Activated CD4-positive, alpha-beta T cell treated with anti-CD3 and anti-CD28 coated beads, Interleukin-2, Interleukin-4, amounts not matched to agents 100 ng/mL and 50 ng/mL, durations not matched to agents 16 hours and 8 hours (primary cell): ENCODE results near the gene REPIN1.

Experiments
- DNase-seq: peaks from one replicate; pipeline ENCODE4 v3.0.0-alpha.2; 2020; ENCODE audit warnings: low spot score

Gene REPIN1

DNA sequence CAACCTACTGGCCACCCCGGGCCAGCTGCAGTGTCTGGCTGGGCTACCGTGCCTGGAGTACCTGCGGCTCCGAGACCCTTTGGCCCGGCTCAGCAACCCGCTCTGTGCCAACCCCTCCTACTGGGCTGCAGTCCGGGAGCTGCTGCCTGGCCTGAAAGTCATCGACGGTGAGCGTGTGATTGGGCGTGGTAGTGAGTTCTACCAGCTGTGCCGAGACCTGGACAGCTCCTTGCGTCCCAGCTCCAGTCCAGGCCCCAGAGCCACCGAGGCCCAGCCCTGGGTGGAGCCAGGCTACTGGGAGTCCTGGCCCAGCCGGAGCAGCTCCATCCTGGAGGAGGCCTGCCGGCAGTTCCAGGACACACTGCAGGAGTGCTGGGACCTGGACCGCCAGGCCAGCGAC lies 31.4 kb upstream of the REPIN1 start:
- no peak for DNase-seq

DNA sequence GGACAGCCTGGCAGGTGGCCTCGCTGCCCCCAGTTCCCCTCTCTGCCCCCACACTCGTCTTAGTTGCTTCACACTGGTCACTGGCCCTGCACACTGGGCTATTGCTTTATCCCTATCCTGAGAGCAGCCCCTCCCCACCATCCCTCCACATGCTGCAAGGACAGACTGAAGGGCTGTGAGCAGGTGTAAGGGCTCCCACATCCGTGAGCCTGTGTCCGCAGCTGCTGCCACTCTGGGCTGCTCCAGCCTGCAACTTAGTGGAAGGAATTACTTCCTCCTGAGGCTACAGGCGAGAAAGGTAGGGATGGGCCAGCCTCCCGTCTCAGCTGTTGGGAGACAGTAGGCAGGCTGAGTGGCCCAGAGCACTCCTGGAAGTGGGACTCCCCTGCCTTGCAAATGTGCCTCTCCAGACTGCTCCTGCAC lies 31.0 kb upstream of the REPIN1 start:
- DNase-seq, result no peak

DNA sequence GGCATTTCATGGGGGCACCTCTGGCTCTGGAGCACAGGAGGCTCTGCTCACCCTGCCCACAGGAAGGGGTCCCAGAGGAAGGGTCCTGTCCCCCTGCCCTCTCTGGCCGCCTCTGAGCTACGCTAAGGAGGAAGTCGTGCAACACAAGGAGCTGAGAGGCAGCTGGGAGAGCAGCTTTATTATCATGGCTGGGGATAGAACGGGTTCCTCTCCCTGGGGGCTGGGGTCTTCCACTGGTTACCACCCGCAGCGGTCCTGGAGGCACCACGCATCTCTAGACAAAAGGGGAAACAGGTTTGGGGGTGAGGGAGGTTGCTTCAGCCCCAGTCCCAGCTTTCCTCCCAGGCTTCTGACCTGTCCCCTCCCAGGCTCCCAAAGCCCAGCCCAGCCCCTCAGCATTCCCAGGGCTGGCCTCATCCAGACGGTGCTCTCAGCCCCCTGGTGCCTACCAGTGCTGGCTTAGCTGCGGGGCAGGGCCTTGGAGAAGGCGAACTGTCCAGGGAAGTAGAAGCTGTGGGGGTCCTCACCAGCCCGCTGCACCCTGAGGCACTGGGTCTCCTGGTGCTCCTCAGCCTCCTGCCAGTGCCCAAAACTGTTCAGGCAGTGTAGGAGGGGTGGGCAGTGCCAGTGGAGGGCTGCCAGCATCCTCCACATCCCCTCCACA lies 30.3 kb upstream of the REPIN1 start:
- no peak for DNase-seq

DNA sequence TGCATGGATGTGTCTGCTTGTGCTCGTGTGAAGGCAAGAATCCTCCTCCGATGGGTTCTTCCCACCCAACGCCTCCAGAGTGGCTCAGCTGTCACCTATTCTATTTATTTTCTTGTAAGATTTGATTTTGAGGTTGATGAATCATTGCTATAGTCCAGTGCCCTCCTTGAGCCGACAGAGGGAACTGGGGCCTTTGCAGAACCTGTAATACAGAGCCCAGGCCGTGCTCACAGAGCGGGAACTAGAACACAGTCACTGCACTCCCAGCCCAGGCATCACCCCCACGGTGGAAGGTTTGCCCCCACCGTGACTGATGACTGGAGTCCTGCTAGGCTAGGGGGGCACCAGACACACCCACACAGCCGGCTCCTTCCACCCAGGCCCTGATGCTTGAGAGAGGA lies 29.2 kb upstream of the REPIN1 start:
- DNase-seq, result no peak

DNA sequence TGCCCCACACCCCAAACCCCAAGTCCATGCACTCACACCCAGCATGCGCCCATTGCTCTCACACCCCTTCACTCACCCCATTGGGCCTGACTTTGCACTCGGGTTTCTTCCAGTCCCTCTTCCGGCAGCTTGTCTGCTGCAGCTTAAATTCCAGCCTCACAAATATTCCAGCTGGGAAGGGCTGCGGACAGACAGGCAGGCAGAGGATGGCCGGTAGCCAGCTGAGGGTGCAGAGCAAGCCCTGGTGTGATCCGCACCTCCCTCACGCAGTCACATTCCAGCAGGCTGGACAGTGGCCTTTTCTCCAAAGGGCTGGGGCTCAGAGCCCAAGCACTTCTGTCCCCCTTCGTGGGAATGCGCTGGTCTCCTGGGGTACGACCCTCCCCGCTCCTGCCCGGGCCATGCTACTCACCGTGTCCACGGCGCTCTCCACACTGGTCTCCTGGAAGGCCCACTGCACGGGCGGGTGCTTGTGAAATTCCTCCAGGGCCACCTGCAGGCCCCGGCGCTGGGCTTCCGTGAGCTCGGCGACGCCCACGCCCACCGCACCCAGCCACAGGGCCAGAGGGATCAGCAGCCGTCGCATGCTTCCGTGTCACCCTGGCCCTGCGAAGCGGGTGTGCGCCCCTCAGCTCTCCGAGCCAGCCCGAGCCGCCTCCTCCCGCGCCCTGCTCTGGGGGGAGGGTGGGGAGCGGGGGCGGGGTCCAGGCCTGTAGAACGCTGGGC lies 28.4 kb upstream of the REPIN1 start:
- DNase-seq, result no peak

DNA sequence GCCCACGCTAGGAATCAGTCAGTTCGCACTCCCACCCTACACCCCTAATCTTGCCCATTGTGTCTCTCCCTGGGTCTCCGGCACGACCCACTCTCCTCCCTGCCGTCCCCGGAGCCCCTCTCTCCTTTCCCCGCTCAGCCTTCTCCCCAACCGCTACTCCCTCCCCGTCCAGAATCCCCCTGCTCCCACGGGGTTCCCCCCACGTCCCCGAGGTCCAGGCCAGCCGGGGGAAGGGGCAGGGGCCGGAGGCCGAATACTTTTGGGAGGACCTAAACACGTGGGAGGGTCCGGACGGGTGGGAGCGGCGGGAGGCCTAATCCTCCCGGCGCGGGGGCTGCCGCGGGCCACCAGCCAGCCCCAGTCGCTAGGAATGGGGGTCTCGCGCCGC lies 27.8 kb upstream of the REPIN1 start:
- DNase-seq, result no peak

DNA sequence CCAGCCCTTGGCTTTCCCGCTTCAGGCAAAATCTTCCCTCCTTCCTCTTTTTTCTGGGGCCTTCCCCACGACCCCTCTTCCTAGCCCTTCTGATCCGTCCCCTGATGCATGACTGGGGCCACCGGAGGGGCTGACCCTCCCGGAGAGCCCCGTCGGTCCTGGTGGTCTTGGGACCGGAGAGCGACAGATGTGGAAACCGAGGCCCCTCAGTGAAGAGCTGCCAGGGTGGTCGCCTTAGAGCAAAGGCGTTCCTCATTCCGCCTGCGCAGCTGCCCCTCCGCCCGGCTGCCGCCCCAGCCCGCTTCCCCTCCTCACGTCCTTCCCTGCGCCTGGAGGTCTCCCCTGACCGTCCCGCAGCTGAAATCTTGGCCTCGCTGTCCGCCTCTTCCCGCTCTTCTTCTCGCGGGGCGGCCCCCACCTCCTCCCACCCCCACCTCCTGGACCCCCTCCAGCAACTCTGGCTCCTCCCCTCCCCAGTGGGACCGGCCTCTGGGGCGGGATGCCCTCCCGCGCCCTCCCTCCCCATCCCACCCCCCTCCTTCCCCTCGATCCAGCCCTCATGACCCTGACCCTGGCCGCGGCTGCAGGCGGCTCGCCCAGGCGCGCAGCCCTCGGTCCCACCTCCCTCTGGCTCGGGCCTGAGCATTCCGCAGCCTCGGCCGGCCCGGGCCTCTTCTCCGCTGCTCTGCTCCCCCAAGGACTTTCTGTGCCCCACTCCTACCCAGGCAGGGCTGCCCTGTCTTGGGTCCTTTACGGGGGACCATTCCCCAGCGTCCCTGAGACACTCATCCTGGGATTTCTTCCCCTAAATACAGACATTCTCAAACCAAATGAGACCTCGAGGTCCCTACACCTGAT lies 27.1 kb upstream of the REPIN1 start, which contains the start of gene RARRES2:
Gene RARRES2 (minus strand): TSS at position 367 of the 858 bp plus-strand sequence. CDS start 1,020 bp downstream, outside the sequence.
- DNase-seq, result no peak

DNA sequence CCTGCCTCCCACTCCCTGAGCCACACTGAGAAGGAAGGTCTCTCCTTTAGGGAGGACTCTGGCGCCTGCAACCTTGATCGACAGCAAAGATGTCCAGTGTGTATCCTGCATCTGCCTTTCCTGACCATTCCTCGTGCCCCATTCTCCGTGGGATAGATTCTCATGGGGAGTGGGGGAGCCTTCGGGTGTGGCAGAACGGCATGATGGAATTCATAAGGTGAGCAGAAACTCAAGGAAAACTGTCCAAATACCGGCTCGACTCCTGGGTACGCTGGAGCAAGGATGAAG lies 26.6 kb upstream of the REPIN1 start:
- no peak for DNase-seq

DNA sequence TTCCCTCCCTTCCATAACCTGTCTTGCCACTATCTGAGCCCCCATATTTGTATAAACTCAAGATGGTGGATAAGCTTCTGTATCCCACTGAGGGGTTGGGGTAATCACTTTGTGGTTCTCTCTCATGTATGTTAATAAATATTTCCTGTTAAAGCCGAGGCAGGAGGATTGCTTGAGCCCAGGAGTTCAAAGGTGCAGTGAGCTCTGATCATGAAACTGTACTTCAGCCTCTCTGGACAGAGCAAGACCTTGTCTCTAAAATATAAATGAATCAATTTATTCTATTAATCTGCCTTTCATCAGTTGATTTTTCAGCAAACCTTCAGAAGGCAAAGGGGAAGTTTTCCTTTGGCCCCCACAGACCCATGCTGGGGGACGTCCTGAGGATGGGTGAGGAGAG lies 25.4 kb upstream of the REPIN1 start:
- DNase-seq, result no peak

DNA sequence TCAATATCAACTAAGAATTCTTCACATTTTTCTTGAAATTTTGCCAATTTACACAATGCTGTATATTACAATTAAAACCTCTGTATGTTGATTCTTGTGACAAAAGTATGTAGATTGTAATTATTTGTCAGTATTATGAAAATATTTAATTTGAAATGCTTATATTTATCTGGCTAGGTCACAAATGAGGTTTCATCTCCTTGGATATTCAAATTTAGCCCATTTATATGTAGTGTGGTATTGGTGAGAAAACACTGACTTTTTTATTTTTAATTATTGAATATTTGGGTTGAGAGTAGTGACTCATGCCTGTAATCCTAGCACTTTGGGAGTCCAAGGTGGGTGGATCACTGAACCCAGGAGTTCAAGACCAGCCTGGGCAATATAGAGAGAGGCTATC lies 24.3 kb upstream of the REPIN1 start:
- DNase-seq, result no peak

DNA sequence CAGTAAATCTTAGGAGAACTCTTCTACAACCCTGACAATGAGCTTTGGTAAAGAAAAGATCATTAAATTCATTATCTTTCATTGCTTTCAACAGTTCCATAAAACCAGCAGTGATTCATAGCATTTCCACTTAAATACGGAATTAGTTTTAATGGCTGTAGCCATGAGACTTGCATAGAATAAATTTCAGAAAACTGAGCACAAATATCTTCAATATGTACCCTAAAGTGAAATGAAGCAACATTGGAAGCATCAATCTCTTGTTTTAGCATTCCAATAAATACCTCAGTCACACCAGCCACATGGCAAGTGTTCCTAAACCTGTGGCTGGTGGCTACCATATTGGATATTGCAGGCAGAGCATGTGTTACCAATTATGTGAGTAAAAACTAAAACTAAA lies 23.6 kb upstream of the REPIN1 start:
- no peak for DNase-seq

DNA sequence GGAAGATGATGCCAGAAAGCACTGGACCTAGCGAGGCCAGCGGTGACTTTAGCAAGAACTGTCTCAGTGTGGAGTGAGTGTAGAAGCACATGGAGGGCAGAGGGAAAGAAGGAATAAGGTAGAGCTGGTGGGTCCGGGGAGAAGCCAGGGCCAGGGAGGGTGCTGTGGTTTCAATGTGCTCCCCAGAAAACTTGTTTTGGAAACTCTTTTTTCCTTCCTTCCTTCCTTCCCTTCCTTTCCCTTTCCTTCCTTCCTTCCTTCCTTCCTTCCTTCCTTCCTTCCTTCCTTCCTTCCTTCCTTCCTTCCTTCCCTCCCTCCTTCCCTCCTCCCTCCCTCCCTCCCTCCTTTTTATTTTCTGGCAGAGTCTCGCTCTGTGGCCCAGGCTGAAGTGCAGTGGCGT lies 21.7 kb upstream of the REPIN1 start:
- no peak for DNase-seq

DNA sequence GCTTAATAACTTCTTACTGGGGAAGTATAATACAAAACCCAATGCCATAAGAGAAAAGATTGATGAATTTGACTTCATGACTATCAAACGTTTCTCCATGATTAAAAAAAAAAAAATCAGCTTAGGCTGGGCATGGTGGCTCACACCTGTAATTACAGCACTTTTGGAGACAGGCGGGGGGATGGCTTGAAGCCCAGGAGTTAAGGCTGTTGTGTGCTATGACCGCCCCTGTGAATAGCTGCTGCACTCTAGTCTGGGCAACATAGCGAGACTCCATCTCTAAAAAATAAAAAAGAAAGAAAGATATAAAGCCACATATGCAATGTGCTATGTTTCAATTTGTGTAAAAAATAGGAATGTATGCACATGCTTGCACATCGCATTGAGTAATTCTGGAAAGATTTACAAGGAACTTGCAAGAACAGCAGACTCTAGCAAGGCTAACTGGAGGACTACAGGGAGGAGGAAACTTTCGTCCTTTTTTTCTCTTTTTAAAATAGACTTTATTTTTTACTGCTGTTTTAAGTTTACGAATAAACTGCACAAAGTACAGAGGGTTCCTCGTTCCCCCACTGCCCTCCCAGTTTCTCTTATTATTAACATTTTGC lies 16.9 kb upstream of the REPIN1 start:
- no peak for DNase-seq

DNA sequence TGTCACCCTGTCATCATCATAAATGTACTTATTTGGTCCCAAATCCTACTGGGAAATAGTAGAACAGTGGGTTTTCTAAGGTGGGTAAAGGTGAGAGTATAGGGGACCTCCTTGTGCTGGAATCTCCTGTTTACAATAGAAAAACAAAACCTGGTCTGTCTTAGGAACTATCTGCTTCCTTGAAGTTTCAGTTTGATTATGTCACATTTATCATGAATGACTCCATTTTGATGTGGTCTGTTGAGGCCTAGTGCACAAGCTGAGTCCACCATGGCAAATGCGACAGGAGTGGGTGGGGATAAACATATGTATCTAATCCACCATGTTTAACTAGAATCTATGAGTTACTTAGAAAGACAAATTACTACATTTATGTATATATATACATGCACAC lies 13.0 kb upstream of the REPIN1 start:
- no peak for DNase-seq

DNA sequence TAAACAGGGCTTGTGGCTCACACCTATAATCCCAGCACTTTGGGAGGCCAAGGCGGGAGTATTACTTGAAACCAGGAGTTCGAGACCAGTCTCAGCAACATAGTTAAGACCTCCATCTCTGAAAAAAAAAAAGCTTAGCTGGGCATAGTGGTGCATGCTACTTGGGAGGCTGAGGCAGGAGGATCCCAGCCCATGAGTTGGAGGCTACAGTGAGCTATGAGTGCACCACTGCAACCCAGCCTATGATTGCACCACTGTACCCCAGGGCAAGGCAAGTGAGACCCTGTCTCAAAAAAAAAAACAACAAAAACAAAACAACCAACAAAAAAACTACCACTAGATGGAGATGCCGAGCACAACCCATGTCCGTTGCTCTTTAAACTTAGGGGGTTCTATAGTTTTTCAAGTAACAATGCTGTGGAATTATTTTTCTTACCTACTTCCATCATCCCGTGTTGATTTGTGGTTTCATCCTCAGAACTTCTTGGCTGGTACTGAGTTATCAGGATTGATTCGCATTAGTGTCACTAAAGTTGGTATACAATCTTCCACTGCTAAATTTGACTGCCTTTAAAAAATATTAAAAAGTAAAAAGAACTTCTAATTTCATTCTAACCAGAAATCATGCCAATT lies 12.2 kb upstream of the REPIN1 start:
- no peak for DNase-seq

DNA sequence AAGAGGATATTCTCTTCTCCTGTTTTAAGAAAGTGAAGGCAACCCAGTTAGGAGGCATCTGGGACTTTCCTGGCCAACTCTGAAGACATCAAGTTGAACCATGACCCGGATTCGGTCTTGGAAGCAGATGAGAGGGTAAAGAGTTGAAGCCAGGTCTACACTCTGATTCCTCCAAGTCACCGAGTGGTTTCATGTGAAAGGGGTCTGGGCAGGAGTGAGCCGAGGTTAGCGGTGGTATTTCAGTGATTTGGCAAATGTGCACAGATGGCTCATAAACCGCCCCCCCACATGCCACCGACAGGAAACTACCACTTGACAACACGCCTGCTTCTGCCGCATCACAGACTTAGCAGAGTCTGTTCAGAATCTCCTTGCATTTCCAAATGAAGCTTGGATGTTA lies 11.4 kb upstream of the REPIN1 start:
- no peak for DNase-seq

DNA sequence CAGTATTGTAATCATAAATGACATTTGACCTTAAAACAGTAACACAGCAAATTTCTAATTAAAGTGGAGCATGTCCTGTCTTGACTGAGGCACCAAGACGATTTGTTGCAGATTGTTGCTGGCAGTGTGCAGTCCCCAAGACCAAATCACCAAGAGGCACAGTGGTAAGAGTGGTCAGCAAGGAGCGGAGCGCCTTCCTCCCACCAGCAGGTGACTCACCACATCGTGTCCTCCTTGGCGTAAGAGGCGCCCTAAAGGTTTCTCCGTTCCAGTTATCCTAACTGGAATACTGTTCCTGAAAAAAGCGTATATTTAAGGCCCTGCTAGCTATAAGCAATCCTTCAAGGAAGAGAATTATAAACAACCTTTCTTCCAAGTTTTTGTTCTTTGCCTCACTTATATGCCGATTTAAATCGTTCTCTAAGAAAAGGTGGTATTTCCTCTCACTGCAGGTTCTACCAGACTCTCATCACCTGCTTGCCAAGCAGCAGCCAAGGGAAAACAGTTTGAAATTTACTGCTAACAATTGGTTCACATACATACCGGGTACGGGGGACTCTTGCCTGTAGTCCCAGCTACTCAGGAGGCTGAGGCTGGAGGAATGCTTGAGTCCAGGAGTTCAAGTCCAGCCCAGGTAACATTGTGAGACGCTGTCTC lies 10.7 kb upstream of the REPIN1 start:
- DNase-seq, result no peak

DNA sequence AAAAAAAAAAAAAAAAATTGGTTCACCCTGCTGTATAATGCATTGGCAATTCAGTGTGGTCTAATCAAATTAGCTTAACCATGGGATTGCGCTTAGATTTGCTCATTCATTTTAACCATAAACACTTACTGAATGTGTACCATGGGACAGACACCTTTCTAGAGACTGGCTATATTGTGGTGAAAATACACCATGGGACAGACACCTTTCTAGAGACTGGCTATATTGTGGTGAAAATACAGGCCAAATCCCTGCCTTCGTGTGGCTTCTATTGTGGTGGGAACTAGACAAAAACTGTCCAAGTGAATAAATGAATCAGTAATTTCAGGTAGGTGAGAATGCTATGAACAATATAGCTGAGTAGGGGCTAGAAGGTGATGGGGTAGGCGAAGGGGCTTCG lies 10.2 kb upstream of the REPIN1 start:
- DNase-seq, result no peak

DNA sequence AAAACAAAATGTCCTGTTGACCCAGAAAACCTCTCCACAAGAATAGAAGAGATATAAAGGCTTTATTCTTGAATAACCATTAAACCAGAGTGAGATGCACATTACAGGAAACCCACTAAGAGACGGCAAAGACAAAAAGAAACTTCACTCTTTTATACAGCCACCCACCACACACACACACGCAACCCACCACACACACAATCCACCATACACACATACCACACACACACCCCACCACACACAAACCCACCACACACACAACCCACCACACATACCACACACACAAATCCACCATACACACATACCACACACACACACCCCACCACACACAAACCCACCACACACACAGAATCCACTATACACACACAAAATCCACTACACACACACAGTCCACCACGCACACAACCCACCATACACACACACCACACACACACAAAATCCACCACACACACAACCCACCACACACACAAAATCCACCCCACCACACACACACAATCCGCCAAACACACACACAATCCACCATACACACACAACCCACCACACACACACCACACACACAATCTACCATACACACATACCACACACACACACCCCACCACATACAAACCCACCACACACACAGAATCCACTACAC lies 9.5 kb upstream of the REPIN1 start:
- no peak for DNase-seq

DNA sequence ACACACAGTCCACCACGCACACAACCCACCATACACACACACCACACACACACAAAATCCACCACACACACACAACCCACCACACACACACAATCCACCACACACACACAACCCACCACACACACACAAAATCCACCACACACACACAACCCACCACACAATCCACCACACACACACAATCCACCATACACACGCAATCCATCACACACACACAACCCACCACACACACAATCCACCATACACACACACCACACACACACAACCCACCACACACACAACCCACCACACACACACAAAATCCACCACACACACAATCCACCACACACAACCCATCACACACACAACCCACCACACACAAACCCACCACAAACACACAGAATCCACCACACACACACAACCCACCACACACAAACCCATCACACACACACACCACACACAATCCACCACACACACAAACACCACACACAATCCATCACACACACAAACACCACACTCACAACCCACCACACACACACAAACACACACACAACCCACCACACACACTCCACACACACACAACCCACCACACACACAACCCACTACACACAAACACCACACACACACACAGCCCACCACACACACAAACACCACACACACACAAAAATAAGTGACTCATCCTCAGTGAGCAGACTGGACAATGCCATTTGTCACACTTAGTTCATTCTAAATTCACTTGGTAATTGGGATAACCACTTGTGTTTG lies 8.8 kb upstream of the REPIN1 start:
- no peak for DNase-seq
